Left forelimb (tissue), 1 donor: ENCODE measurements around the gene BATF3.
A peak's percentile ranks its signal among the peaks of the same experiment; 100 is the strongest.
"Not testable (repeated sequence)": the region's sequence is repeated elsewhere in the genome, so short reads cannot be mapped to it uniquely, and the experiment has no call there.

Source experiments
- DNase-seq: peaks from one replicate; pipeline ENCODE4 v3.0.0-alpha.2; 2018; ENCODE audit warnings: low spot score

The BATF3 gene

DNA sequence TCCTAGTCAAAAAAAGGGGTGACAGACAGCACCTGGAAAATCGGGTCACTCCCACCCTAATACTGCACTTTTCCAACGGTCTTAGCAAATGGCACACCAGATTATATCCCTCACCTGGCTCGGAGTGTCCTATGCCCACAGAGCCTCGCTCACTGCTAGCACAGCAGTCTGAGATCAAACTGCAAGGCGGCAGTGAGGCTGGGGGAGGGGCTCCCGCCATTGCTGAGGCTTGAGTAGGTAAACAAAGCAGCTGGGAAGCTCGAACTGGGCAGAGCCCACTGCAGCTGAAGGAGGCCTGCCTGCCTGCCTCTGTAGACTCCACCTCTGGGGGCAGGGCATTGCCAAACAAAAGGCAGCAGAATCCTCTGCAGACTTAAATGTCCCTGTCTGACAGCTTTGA lies 41.4 kb downstream of the BATF3 start:
- not testable (repeated sequence) for DNase-seq

DNA sequence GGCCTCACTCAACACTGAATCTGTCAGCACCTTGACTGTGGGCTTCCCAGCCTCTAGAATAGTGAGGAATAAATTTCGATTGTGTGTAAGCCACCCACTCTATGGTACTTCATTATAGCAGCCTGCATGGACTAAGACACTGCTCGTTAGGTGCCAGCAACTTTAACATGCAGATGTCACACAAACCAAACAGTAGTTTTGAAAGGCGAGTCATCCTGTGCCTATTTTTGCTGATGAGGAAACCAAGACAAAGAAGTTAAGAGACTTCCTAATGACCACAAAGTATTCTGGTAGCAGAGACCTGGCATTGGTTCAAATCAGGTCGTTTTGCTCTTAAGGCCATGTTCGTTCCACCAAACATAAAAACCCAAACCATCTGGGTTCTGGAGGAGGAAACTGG lies 42.9 kb downstream of the BATF3 start:
- DNase-seq: no peak

DNA sequence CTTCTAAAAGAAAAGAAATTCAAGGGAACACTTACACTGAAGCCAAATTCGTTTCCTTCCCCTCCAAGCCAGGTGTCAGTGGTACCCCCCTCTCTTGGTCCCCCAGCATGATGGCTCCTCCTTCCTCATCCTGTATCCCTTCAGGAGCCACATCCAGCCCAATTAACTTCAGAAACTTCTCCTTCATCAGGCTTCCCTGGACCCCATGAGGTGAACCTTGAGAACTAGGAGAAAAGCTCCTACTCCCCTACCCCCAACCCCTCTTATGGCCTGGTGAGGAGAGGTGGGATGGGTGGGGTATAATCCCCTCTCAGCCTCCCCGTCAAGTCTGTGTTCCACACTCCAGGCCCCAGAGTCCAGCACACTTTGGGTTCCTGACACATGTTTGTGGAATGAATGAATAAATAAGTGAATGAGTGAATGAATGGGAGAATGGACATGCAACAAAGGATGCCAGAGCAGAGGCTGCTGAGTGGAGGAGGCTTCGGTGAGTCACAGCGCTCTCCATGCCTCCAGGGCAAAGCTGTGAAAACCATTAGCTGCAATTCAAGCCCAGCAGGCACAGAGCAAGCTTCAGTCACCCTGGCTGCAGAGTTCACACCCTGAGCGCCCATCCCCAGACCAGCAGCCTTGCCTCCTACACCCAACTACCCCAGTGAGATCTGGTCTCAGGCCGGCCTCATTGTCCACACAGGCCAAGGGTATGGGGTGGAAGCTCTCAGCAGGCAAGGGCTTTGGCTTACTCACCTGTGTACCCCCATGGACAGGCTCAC lies 43.8 kb downstream of the BATF3 start:
- DNase-seq: no peak

GRCh38 chr1:212652609-212653008 lies 47.0 kb downstream of the BATF3 start:
- no peak for DNase-seq

DNA sequence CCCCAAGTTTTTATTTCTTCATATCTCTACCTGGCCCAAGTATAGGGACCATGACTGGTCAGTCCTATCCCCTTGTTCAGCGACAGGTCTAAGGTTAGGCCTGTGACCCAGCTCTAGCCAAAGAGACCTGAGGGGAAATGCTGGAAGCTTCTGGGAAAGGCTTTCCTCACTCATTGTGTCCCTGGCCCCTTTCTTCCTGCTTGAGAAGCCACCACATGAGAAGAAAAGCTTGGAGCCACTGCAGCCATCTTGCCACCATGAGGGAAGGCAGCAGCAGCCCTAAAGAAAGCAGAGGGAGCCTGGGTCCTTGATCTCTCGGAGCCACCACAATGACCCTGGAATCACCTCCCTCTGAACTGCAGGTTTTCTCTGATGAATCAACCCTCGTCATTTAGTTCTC lies 47.7 kb downstream of the BATF3 start:
- no peak for DNase-seq

DNA sequence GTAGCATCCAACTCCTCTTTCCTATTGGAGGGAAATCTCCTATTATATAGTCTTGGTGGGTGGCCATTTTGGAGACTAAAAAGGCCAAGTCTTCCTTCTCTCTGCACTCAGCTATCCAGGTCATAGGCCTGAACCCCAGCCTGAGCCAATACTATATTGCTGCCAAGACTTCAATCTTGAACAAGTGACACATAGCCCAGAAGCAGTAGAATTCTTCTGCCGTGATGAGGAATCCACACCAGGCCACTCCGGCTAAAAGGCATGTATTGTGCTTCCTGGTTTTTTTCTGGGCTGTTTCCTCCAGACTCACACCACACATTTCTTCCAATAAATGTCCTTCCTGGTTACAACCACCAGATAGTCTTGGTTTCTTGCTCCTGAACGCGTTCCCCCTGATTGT lies 48.1 kb downstream of the BATF3 start:
- DNase-seq: no peak

GRCh38 chr1:212650228-212650627 lies 49.4 kb downstream of the BATF3 start:
- DNase-seq: no peak

DNA sequence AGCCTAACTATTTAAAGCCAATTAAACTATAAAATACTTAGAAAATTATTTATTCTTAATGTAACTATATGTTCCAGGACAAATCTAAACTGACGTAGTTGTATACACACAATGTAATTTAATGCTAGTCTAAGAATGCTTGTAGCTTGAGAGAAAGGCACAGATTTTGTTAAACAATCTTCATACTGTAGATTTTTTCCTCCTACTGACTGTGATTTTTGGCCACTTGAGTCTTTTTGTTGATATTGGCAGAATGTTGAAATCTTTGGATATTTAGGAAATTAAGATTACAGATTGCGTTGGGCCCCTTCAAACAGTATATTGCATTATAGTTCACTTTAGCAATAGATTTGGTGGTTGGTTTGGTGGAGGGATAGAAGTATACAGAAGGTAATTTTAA lies 50.6 kb downstream of the BATF3 start:
- DNase-seq: no peak

DNA sequence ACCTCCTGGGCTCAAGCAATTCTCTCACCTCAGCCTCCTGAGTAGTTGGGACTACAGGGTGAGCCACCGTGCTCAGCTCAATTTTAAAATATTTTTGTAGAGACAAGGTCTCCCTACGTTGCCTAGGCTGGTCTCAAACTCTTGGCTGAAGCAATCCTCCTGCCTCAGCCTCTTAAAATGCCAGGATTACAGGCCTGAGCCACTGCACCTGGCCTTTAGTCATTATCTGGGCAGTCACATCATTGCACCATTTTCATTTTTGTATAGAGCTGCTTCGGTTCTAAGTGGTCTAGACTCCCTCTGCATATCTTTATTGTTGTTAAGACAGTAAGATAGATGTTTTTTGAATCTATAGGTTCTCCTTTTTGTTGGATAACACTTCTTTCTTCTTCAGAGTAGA lies 51.2 kb downstream of the BATF3 start:
- DNase-seq: no peak

- no peak for DNase-seq
These were observed 52.6 kb downstream of the BATF3 start for GRCh38 chr1:212647004-212647403.

DNA sequence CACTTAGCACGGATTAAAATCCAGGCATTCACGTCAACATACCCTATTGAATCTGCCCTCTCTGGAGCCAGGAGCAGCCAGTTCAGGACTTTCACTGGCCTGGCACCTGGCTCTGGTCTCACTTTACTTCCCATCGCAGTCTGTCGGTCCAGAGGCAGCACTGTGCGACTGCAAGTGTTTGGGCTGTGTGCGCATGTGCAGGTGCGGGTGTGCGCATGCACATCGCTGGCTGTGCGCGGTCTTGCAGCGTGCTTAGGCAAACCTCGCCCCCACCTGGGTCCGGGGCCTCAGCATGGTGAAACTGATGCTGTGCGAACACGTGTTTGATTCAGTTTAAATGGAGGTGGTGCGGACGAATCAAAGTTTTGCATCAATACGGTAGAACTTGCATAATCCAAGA lies 53.1 kb downstream of the BATF3 start:
- no peak for DNase-seq

DNA sequence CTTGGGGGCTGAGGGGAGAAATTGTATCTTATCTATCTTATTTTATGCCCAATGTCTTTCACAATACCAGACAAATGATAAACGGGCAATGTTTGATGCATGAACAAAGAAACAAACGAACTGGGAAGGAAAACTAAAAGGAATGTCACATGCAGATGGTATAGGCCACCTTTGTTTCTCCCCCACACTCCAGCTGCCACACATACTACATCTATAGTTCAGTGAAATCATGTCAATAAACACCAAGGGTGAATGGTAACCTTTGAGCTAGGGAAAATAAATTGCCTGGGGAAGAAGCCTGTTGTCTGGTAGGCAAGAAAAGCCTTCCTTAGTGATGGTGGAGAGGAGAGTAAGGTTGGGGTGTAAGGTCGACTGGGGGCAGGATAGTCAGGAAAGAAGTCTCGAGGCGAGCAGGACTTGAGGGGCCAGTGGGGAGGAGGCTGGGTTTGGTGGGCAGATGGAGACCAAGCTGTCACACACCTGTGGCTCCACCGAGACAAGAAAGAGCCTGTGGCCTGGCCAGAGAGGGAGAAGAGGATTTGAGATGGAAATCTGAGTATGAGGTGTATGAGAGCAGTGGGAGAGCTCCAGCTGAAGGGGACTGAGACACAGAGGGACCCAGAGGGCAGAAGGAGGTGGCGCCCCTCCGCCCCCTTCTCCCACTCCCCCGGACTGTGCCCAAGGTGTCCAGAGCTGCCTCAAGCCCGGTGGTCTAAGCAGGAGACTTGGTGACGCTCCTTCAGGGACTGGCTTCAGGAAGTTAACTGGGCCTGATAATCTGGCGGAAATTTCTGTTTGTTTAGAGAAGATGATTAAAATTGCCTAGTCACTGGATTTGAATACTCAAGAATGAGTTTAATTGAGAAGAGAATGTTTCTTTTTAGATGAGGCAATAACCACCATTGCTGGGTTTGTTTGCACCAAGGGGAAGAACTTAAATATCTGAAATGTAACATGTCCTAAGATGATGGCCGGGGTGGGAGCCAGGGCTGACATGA lies 53.8 kb downstream of the BATF3 start:
- DNase-seq: no peak

GRCh38 chr1:212644866-212645545 lies 54.6 kb downstream of the BATF3 start:
- no peak for DNase-seq

DNA sequence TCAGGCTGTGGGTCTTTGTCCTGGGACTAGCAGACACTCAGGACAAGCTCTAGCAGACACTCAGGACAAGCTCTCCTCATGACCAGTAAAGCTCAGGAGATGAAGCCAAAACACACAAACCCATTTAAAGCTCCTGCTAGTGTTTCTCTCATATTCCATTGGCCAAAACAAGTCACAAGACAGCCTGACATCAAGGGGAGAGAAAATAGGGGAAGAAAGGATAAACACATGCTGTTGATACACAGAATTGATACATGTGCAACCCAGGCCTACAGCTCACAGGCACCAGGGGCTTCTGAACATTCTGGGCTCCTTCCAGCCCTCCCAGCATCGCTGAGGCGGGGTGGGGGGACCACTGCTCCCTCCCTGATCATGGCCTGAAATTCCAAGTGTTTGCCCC lies 55.8 kb downstream of the BATF3 start:
- peak; percentile 40 for DNase-seq

GRCh38 chr1:212641956-212642355 lies 57.7 kb downstream of the BATF3 start:
- no peak for DNase-seq

- DNase-seq: no peak
These were observed 59.3 kb downstream of the BATF3 start for GRCh38 chr1:212640223-212640878.

- DNase-seq: not testable (repeated sequence)
These were observed 60.1 kb downstream of the BATF3 start for GRCh38 chr1:212639524-212639923.

GRCh38 chr1:212638492-212639151 lies 61.0 kb downstream of the BATF3 start:
- DNase-seq: no peak

- DNase-seq: no peak
These were observed 61.7 kb downstream of the BATF3 start for GRCh38 chr1:212637902-212638301.
